ENCODE data around the gene PER2. TPM values are rescaled to one million over a fixed set of nuclear protein-coding genes. Genes with fewer than 3 reads are reported as not detected.

The PER2 gene
- total and polyA plus RNA-seq, 3 experiments from 2014 or later = 4.3 to 14.2 (median 12.9) TPM

- ChIA-PET CTCF (interaction anchor here (0.8 kb wide), 1 partner anchor 12 kb away, joined by 3 read pairs; no protein-coding TSS in a partner anchor), POLR2A (no interaction called here)
- H3K9me3 Mint-ChIP-seq = no peaks in the 10 kb centered on the region
- H3K36me3 Mint-ChIP-seq = peaks cover 0 to 71% (median 9%) of the 10 kb centered on the region in 3 donors
- H3K36me3 ChIP-seq (ENCODE audit: insufficient read depth, low read length) = peaks cover 6% of the 10 kb centered on the region
- no peak overlapping the region for H3K27ac ChIP-seq (ENCODE audit: low read depth, low read length)
- H3K4me1 ChIP-seq (ENCODE audit: insufficient read depth, low read length) = no peaks in the 10 kb centered on the region
- no peak for DNase-seq
- H3K4me1 Mint-ChIP-seq = no peaks in the 10 kb centered on the region
- H3K27me3 ChIP-seq (ENCODE audit: insufficient read depth, low read length, poor library complexity, severe bottlenecking) = no peaks in the 10 kb centered on the region
- no peaks in the 10 kb centered on the region for H3K27me3 Mint-ChIP-seq
- H3K4me3 Mint-ChIP-seq = no peak overlapping the region
- H3K27ac Mint-ChIP-seq = no peak overlapping the region
- no peak overlapping the region for H3K4me3 ChIP-seq (ENCODE audit: low read length)
- H3K9me3 ChIP-seq (ENCODE audit: low read length) = no peaks in the 10 kb centered on the region
These were observed 37.5 kb downstream of the PER2 start for GRCh38 chr2:238250896-238251295.

- DNase-seq = peak in 1 of 5 donors; percentile 27
- POLR2A ChIA-PET = no interaction called here
- H3K27me3 Mint-ChIP-seq = no peaks in the 10 kb centered on the region
- no peak overlapping the region for H3K4me3 Mint-ChIP-seq
- no peak overlapping the region for H3K27ac ChIP-seq (ENCODE audit: low read depth, low read length)
- no peaks in the 10 kb centered on the region for H3K4me1 Mint-ChIP-seq
- CTCF ChIA-PET = no interaction called here
- peaks cover 0 to 58% (median 7%) of the 10 kb centered on the region in 3 donors for H3K36me3 Mint-ChIP-seq
- no peaks in the 10 kb centered on the region for H3K4me1 ChIP-seq (ENCODE audit: insufficient read depth, low read length)
- H3K9me3 ChIP-seq (ENCODE audit: low read length) = no peaks in the 10 kb centered on the region
- H3K27ac Mint-ChIP-seq = no peak overlapping the region
- H3K9me3 Mint-ChIP-seq = no peaks in the 10 kb centered on the region
- no peaks in the 10 kb centered on the region for H3K27me3 ChIP-seq (ENCODE audit: insufficient read depth, low read length, poor library complexity, severe bottlenecking)
- no peak overlapping the region for H3K4me3 ChIP-seq (ENCODE audit: low read length)
- H3K36me3 ChIP-seq (ENCODE audit: insufficient read depth, low read length) = no peaks in the 10 kb centered on the region
These were observed 40.5 kb downstream of the PER2 start for GRCh38 chr2:238247841-238248453.

GRCh38 chr2:238247002-238247822 is 41.2 kb downstream of the PER2 start:
- Histone ChIP-seq H3K4me3 (ENCODE audit: low read length) (no peak overlapping the region), H3K36me3 (ENCODE audit: insufficient read depth, low read length) (no peaks in the 10 kb centered on the region), H3K27me3 (ENCODE audit: insufficient read depth, low read length, poor library complexity, severe bottlenecking) (no peaks in the 10 kb centered on the region), H3K27ac (ENCODE audit: low read depth, low read length) (no peak overlapping the region), H3K4me1 (ENCODE audit: insufficient read depth, low read length) (no peaks in the 10 kb centered on the region), H3K9me3 (ENCODE audit: low read length) (no peaks in the 10 kb centered on the region)
- H3K36me3 Mint-ChIP-seq = peaks cover 0 to 50% (median 7%) of the 10 kb centered on the region in 3 donors
- no peaks in the 10 kb centered on the region for H3K27me3 Mint-ChIP-seq
- ChIA-PET POLR2A (no interaction called here), CTCF (no interaction called here)
- H3K4me1 Mint-ChIP-seq = no peaks in the 10 kb centered on the region
- no peaks in the 10 kb centered on the region for H3K9me3 Mint-ChIP-seq
- no peak overlapping the region for H3K4me3 Mint-ChIP-seq
- DNase-seq = peak in 1 of 5 donors; percentile 15
- peak overlapping the region in 1 of 8 donors; percentile 79 for H3K27ac Mint-ChIP-seq

GRCh38 chr2:238244151-238244550 is 44.3 kb downstream of the PER2 start:
- POLR2A ChIA-PET = no interaction called here
- CTCF ChIA-PET = no interaction called here
- H3K27me3 Mint-ChIP-seq = no peaks in the 10 kb centered on the region
- Histone ChIP-seq H3K9me3 (ENCODE audit: low read length) (no peaks in the 10 kb centered on the region), H3K27me3 (ENCODE audit: insufficient read depth, low read length, poor library complexity, severe bottlenecking) (no peaks in the 10 kb centered on the region), H3K4me1 (ENCODE audit: insufficient read depth, low read length) (no peaks in the 10 kb centered on the region), H3K36me3 (ENCODE audit: insufficient read depth, low read length) (no peaks in the 10 kb centered on the region), H3K4me3 (ENCODE audit: low read length) (no peak overlapping the region), H3K27ac (ENCODE audit: low read depth, low read length) (no peak overlapping the region)
- H3K27ac Mint-ChIP-seq = no peak overlapping the region
- H3K4me1 Mint-ChIP-seq = peaks cover 5 to 15% (median 8%) of the 10 kb centered on the region in 3 donors
- no peaks in the 10 kb centered on the region for H3K9me3 Mint-ChIP-seq
- H3K36me3 Mint-ChIP-seq = peaks cover 0 to 31% (median 7%) of the 10 kb centered on the region in 3 donors
- H3K4me3 Mint-ChIP-seq = no peak overlapping the region
- no peak for DNase-seq

- peaks cover 0 to 31% (median 7%) of the 10 kb centered on the region in 3 donors for H3K36me3 Mint-ChIP-seq
- H3K4me3 Mint-ChIP-seq = no peak overlapping the region
- Histone ChIP-seq H3K9me3 (ENCODE audit: low read length) (no peaks in the 10 kb centered on the region), H3K4me1 (ENCODE audit: insufficient read depth, low read length) (peaks cover 5% of the 10 kb centered on the region), H3K4me3 (ENCODE audit: low read length) (no peak overlapping the region), H3K27me3 (ENCODE audit: insufficient read depth, low read length, poor library complexity, severe bottlenecking) (peaks cover 3% of the 10 kb centered on the region), H3K27ac (ENCODE audit: low read depth, low read length) (no peak overlapping the region), H3K36me3 (ENCODE audit: insufficient read depth, low read length) (no peaks in the 10 kb centered on the region)
- DNase-seq = no peak
- CTCF ChIA-PET = no interaction called here
- no peaks in the 10 kb centered on the region for H3K9me3 Mint-ChIP-seq
- POLR2A ChIA-PET = no interaction called here
- H3K27ac Mint-ChIP-seq = peak overlapping the region in 2 of 8 donors; percentile 17 to 23
- peaks cover 5 to 15% (median 8%) of the 10 kb centered on the region in 3 donors for H3K4me1 Mint-ChIP-seq
- no peaks in the 10 kb centered on the region for H3K27me3 Mint-ChIP-seq
These were observed 44.8 kb downstream of the PER2 start for GRCh38 chr2:238243496-238244076.

- peaks cover 5 to 20% (median 8%) of the 10 kb centered on the region in 3 donors for H3K4me1 Mint-ChIP-seq
- H3K27me3 ChIP-seq (ENCODE audit: insufficient read depth, low read length, poor library complexity, severe bottlenecking) = peaks cover 4% of the 10 kb centered on the region
- H3K4me1 ChIP-seq (ENCODE audit: insufficient read depth, low read length) = peaks cover 6% of the 10 kb centered on the region
- H3K27me3 Mint-ChIP-seq = peaks cover 0 to 5% of the 10 kb centered on the region in 2 donors
- no peaks in the 10 kb centered on the region for H3K36me3 ChIP-seq (ENCODE audit: insufficient read depth, low read length)
- H3K27ac Mint-ChIP-seq = peak overlapping the region in 2 of 8 donors; percentile 23 to 90
- H3K4me3 Mint-ChIP-seq = peak overlapping the region in 2 of 7 donors; percentile 36 to 53
- H3K36me3 Mint-ChIP-seq = peaks cover 0 to 28% (median 7%) of the 10 kb centered on the region in 3 donors
- no peak for DNase-seq
- H3K4me3 ChIP-seq (ENCODE audit: low read length) = no peak overlapping the region
- no peak overlapping the region for H3K27ac ChIP-seq (ENCODE audit: low read depth, low read length)
- no peaks in the 10 kb centered on the region for H3K9me3 Mint-ChIP-seq
- ChIA-PET CTCF (no interaction called here), POLR2A (no interaction called here)
- no peaks in the 10 kb centered on the region for H3K9me3 ChIP-seq (ENCODE audit: low read length)
These were observed 45.5 kb downstream of the PER2 start for GRCh38 chr2:238242731-238243495.

GRCh38 chr2:238241970-238242369 is 46.4 kb downstream of the PER2 start:
- Histone ChIP-seq H3K27ac (ENCODE audit: low read depth, low read length) (no peak overlapping the region), H3K4me3 (ENCODE audit: low read length) (no peak overlapping the region), H3K36me3 (ENCODE audit: insufficient read depth, low read length) (no peaks in the 10 kb centered on the region), H3K27me3 (ENCODE audit: insufficient read depth, low read length, poor library complexity, severe bottlenecking) (peaks cover 4% of the 10 kb centered on the region), H3K4me1 (ENCODE audit: insufficient read depth, low read length) (peaks cover 6% of the 10 kb centered on the region), H3K9me3 (ENCODE audit: low read length) (no peaks in the 10 kb centered on the region)
- Mint-ChIP-seq H3K27ac (peak overlapping the region in 5 of 8 donors; percentile 2 to 61 (median 23)), H3K27me3 (peaks cover 0 to 10% of the 10 kb centered on the region in 2 donors), H3K9me3 (no peaks in the 10 kb centered on the region), H3K36me3 (peaks cover 0 to 22% (median 7%) of the 10 kb centered on the region in 3 donors), H3K4me3 (peak overlapping the region in 6 of 7 donors; percentile 33 to 85 (median 48)), H3K4me1 (peaks cover 5 to 20% (median 8%) of the 10 kb centered on the region in 3 donors)
- ChIA-PET CTCF (no interaction called here), POLR2A (no interaction called here)
- no peak for DNase-seq

Data from CD8-positive, alpha-beta memory T cell (primary cell).